Retinal pigment epithelial cell (primary cell): ENCODE measurements around the gene PAXX.

Experiments
- DNase-seq: peaks from one replicate; pipeline ENCODE4 v3.0.0-alpha.2; 2010; ENCODE audit warnings: low read depth
- H3K4me3 ChIP-seq: 2 replicates; pipeline ENCODE4 v1.5.1; 2011; ENCODE audit warnings: mild to moderate bottlenecking, low read length, control low read depth, moderate library complexity
- TF ChIP-seq, protein P1 (sequence below): conservative IDR thresholded peaks from 2 replicates; pipeline ENCODE4 v1.5.1; 2011; ENCODE audit warnings: low read depth, low read length, control low read depth, inconsistent platforms

The PAXX gene

GRCh38 chr9:137035507-137035834 is 43.2 kb downstream of the PAXX start:
- no peak overlapping the region for H3K4me3 ChIP-seq
- TF ChIP-seq, protein P1, sequence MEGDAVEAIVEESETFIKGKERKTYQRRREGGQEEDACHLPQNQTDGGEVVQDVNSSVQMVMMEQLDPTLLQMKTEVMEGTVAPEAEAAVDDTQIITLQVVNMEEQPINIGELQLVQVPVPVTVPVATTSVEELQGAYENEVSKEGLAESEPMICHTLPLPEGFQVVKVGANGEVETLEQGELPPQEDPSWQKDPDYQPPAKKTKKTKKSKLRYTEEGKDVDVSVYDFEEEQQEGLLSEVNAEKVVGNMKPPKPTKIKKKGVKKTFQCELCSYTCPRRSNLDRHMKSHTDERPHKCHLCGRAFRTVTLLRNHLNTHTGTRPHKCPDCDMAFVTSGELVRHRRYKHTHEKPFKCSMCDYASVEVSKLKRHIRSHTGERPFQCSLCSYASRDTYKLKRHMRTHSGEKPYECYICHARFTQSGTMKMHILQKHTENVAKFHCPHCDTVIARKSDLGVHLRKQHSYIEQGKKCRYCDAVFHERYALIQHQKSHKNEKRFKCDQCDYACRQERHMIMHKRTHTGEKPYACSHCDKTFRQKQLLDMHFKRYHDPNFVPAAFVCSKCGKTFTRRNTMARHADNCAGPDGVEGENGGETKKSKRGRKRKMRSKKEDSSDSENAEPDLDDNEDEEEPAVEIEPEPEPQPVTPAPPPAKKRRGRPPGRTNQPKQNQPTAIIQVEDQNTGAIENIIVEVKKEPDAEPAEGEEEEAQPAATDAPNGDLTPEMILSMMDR: no peak
- no peak for DNase-seq

GRCh38 chr9:137035937-137036336 is 43.7 kb downstream of the PAXX start:
- TF ChIP-seq, protein P1: no peak
- DNase-seq: no peak
- H3K4me3 ChIP-seq: no peak overlapping the region

DNA sequence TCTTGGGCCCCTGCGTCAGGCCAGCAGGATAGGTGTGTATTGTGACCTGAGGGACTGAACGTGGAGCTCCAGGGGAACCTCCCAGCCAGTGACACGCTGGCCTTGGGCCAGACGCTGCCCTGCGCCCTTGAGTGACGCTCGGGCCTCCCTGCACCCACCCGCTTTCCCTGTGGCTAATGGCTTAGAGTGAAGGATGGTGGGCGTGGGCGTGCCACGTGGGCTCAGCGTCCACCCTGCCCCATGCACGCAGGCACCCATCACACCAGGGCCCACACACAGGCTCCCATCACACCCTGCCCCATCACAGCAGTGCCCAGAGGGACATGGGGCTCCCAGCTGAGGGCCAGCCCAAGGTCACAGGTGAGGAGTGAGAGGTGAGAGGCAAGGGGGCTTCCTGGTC is 44.8 kb downstream of the PAXX start:
- no peak for DNase-seq
- TF ChIP-seq, protein P1: no peak
- H3K4me3 ChIP-seq: no peak overlapping the region

GRCh38 chr9:137037483-137037882 is 45.3 kb downstream of the PAXX start:
- TF ChIP-seq, protein P1: no peak
- no peak for DNase-seq

GRCh38 chr9:137038916-137039315 is 46.7 kb downstream of the PAXX start:
- no peak overlapping the region for H3K4me3 ChIP-seq
- TF ChIP-seq, protein P1: no peak
- no peak for DNase-seq

More at GRCh38 chr9:137037483-137037882, 45.3 kb downstream of the PAXX start:
- H3K4me3 ChIP-seq: no peak overlapping the region

- TF ChIP-seq, protein P1: no peak
- no peak for DNase-seq
- no peak overlapping the region for H3K4me3 ChIP-seq
Measured at GRCh38 chr9:137039611-137040366, 47.6 kb downstream of the PAXX start.

- no peak for DNase-seq
- H3K4me3 ChIP-seq: no peak overlapping the region
- TF ChIP-seq, protein P1: no peak
Measured at GRCh38 chr9:137040568-137040967, 48.3 kb downstream of the PAXX start.
